Measurements from ENCODE around the gene ATP2C2. TPM values are rescaled to one million over a fixed set of nuclear protein-coding genes. Genes with fewer than 3 reads are reported as not detected.

Gene ATP2C2
- total and polyA plus RNA-seq, 7 donors, result 0.03 to 0.06 TPM; not detected in 5

DNA sequence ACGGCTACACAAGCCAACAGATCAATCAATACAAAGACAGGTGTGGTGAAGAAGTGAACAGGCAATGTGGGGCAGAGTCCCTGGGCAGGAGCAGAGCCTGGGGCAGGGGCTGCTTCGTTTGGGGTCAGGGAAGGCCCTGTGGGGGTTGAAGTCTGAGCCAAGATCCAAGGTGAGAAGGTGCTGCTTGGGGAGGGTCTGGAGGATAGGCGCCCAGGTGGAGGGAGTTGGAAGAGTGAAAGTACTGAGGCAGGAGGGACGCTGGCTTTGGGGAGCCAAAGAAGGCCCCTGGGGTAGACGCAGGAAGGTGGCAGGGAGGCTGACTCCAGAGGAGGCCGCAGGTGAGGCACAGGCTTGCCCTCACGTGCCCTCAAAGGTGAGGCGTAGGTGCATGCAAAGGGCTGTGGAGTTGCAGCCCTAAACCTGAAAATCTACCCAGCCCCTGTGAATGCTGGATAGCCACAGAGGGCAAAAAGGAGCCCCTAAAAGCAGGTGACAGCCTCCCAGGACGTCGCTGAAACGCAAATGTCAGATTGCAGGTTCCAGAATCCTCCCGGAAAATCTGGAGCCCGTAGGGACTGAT is 40.3 kb upstream of the ATP2C2 start:
- Histone ChIP-seq H3K36me3 (ENCODE audit: insufficient read depth in 1 of 2, low read depth in 1 of 2) (no peaks in the 10 kb centered on the region), H3K27ac (no peak overlapping the region), H3K9me3 (no peaks in the 10 kb centered on the region), H3K4me3 (no peak overlapping the region), H3K27me3 (ENCODE audit: insufficient read depth in 3 of 3, low read length in 2 of 3) (peaks cover 0 to 6% (median 0%) of the 10 kb centered on the region in 3 donors), H3K4me1 (no peaks in the 10 kb centered on the region)
- 77 to 82% (median 80%) methylated on average over 13 of the region's 13 CpGs for WGBS, 3 donors
- DNase-seq (no peak), ATAC-seq (no peak)
- intact Hi-C loops (cut with DNase I), result no loop called here
- TF ChIP-seq CTCF (IDR thresholded peaks at IDR 0.05), result no peak

DNA sequence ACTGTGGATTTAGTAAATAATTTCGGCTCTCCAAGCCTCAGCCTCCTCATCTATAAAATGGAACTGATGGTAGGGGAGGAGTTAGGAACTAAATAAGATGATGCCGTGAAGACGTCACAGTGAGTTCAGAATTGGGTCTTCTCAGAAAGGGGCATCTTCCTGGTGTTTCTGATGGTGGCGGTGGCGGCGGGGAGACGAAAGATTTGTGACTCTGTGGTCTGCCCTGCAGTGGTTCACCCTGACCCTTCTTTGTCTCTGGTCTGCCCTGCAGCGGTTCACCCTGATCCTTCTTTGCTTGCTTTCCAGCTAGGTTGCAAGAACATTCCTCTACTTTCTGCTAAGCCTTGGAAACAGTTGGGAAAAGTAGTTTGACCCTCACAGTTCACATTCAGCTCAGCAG is 39.3 kb upstream of the ATP2C2 start:
- intact Hi-C loops (cut with DNase I), result no loop called here
- Histone ChIP-seq H3K27me3 (ENCODE audit: insufficient read depth in 3 of 3, low read length in 2 of 3) (peaks cover 0 to 6% (median 0%) of the 10 kb centered on the region in 3 donors), H3K4me1 (no peaks in the 10 kb centered on the region), H3K4me3 (no peak overlapping the region), H3K36me3 (ENCODE audit: insufficient read depth in 1 of 2, low read depth in 1 of 2) (no peaks in the 10 kb centered on the region), H3K9me3 (no peaks in the 10 kb centered on the region), H3K27ac (no peak overlapping the region)
- ATAC-seq (no peak), DNase-seq (peak in 1 of 2 donors; percentile 14)
- 81 to 92% (median 89%) methylated on average over 8 of the region's 8 CpGs for WGBS, 3 donors
- TF ChIP-seq CTCF (IDR thresholded peaks at IDR 0.05), result no peak

DNA sequence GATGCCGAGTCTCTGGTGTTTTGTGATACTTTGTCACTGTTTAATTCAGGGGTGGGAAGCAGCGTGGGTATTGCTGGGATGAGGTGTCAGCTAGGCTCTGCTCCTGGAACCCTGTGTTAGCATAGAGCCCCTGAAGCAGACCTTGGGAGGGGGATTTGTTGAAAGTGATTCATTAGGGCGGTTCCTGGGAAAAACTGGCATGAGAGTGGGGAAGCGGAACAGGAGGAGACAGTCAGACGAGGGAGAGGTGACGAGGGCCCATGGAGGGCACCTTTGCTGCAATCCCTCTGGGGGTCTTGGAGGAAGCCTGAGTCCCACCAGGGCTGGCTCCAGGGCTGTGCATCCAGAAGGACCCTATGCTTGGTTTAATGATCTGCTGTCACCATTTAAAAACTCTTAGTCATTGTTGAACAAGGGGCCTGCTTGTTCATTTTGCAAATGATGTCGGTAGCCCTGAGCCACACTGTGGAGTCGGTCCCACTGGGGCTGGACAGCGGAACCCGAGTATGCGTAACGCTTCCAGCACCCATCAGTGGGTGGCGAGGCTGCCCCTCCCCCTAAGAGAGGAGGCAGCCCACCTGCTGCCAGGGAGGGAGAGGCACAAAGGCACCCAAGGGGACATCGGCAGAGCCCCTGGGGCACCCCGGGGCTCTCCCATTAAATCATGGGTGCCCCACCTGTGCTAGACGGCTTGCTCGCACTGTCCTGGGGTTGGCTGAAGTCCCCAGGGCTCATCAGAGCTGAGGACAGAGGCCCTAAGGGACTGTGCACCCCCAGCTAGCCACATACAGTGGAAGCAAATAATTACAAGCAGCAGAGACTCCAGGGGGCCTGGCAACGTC is 38.3 kb upstream of the ATP2C2 start:
- no peak for ATAC-seq
- Histone ChIP-seq H3K4me1 (no peaks in the 10 kb centered on the region), H3K27me3 (ENCODE audit: insufficient read depth in 3 of 3, low read length in 2 of 3) (peaks cover 0 to 6% (median 0%) of the 10 kb centered on the region in 3 donors), H3K9me3 (no peaks in the 10 kb centered on the region), H3K36me3 (ENCODE audit: insufficient read depth in 1 of 2, low read depth in 1 of 2) (no peaks in the 10 kb centered on the region), H3K4me3 (no peak overlapping the region), H3K27ac (no peak overlapping the region)
- intact Hi-C loops (cut with DNase I), result no loop called here
- no peak for TF ChIP-seq CTCF (IDR thresholded peaks at IDR 0.05)
- DNase-seq, result peak in 1 of 2 donors; percentile 34
- WGBS, 3 donors, result 68 to 83% (median 70%) methylated on average over 18 of the region's 18 CpGs

DNA sequence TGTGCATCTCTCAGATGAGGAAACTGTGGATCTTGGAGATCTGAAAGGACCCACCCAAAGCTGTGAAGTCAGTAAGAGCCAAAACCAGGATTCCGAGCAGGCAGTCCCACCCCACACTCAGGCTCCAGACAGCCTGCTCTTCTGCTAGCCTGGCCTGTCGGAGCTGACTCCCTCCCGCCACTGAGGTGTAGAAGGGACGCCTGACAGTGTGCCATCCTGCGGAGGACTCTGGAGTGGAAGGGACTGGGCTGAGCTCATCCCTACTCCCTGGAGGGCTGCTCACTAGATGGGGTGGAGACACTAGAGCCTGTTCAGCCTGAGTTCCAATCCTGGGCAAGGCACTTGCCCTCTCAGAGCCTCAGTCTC is 37.7 kb upstream of the ATP2C2 start:
- no peaks in the 10 kb centered on the region for H3K4me1 ChIP-seq
- ATAC-seq, result no peak
- 93 to 94% (median 94%) methylated on average over 5 of the region's 5 CpGs for WGBS, 3 donors

More for the DNA sequence above, 37.7 kb upstream of the ATP2C2 start:
- intact Hi-C loops (cut with DNase I), result no loop called here
- TF ChIP-seq CTCF (IDR thresholded peaks at IDR 0.05), result no peak
- peak in 1 of 2 donors; percentile 23 for DNase-seq
- Histone ChIP-seq H3K27ac (no peak overlapping the region), H3K9me3 (no peaks in the 10 kb centered on the region), H3K4me3 (no peak overlapping the region), H3K27me3 (ENCODE audit: insufficient read depth in 3 of 3, low read length in 2 of 3) (peaks cover 0 to 6% (median 0%) of the 10 kb centered on the region in 3 donors), H3K36me3 (ENCODE audit: insufficient read depth in 1 of 2, low read depth in 1 of 2) (no peaks in the 10 kb centered on the region)

Data from psoas muscle (tissue), 8 donors.